ENCODE measurements around the gene CAPN10.

The CAPN10 gene

GRCh38 chr2:240570531-240571313, 15.8 kb upstream of the CAPN10 start:
- no peaks in the 10 kb centered on the region for H3K27me3 ChIP-seq (ENCODE audit: insufficient read depth, low read depth)
- H3K27ac ChIP-seq, result no peak overlapping the region
- no peak overlapping the region for H3K9ac ChIP-seq
- H3K36me3 ChIP-seq (ENCODE audit: insufficient read depth), result no peaks in the 10 kb centered on the region
- H3K4me3 ChIP-seq (IDR thresholded peaks at IDR 0.05; ENCODE audit: insufficient read depth, low read depth, low read length), result no peak overlapping the region
- H3K4me1 ChIP-seq (ENCODE audit: low read depth, poor library complexity, severe bottlenecking), result peaks cover 18% of the 10 kb centered on the region
- TF ChIP-seq CTCF (conservative IDR thresholded peaks at IDR 0.05; ENCODE audit: low read depth, low read length), result no peak
- H3K4me2 ChIP-seq, result no peak overlapping the region; the same call in 1 of the 2 replicates
- peaks cover 28% of the 10 kb centered on the region for H3K79me2 ChIP-seq (ENCODE audit: insufficient read depth, low read depth)
- H2AFZ ChIP-seq (ENCODE audit: low read depth), result no peak overlapping the region
- no peaks in the 10 kb centered on the region for H4K20me1 ChIP-seq (ENCODE audit: insufficient read depth)

- Histone ChIP-seq H3K4me1 (ENCODE audit: low read depth, poor library complexity, severe bottlenecking) (peaks cover 22% of the 10 kb centered on the region), H4K20me1 (ENCODE audit: insufficient read depth) (no peaks in the 10 kb centered on the region), H2AFZ (ENCODE audit: low read depth) (no peak overlapping the region), H3K27me3 (ENCODE audit: insufficient read depth, low read depth) (no peaks in the 10 kb centered on the region), H3K9ac (no peak overlapping the region), H3K36me3 (ENCODE audit: insufficient read depth) (no peaks in the 10 kb centered on the region), H3K27ac (no peak overlapping the region), H3K79me2 (ENCODE audit: insufficient read depth, low read depth) (peaks cover 28% of the 10 kb centered on the region), H3K4me3 (IDR thresholded peaks at IDR 0.05; ENCODE audit: insufficient read depth, low read depth, low read length) (no peak overlapping the region), H3K4me2 (no peak overlapping the region)
- TF ChIP-seq CTCF (conservative IDR thresholded peaks at IDR 0.05; ENCODE audit: low read depth, low read length), result no peak
These were observed 15.1 kb upstream of the CAPN10 start for GRCh38 chr2:240571314-240571973.

- no peak overlapping the region for H3K4me2 ChIP-seq
- no peak overlapping the region for H3K9ac ChIP-seq
- peaks cover 23% of the 10 kb centered on the region for H3K4me1 ChIP-seq (ENCODE audit: low read depth, poor library complexity, severe bottlenecking)
- H3K79me2 ChIP-seq (ENCODE audit: insufficient read depth, low read depth), result peaks cover 24% of the 10 kb centered on the region
- no peak overlapping the region for H3K27ac ChIP-seq
- H3K27me3 ChIP-seq (ENCODE audit: insufficient read depth, low read depth), result no peaks in the 10 kb centered on the region
- no peak overlapping the region for H3K4me3 ChIP-seq (IDR thresholded peaks at IDR 0.05; ENCODE audit: insufficient read depth, low read depth, low read length)
- H2AFZ ChIP-seq (ENCODE audit: low read depth), result no peak overlapping the region
- H4K20me1 ChIP-seq (ENCODE audit: insufficient read depth), result no peaks in the 10 kb centered on the region
- H3K36me3 ChIP-seq (ENCODE audit: insufficient read depth), result no peaks in the 10 kb centered on the region
- no peak for TF ChIP-seq CTCF (conservative IDR thresholded peaks at IDR 0.05; ENCODE audit: low read depth, low read length)
These were observed 14.1 kb upstream of the CAPN10 start for GRCh38 chr2:240572141-240573031.

- no peaks in the 10 kb centered on the region for H4K20me1 ChIP-seq (ENCODE audit: insufficient read depth)
- H3K4me3 ChIP-seq (IDR thresholded peaks at IDR 0.05; ENCODE audit: insufficient read depth, low read depth, low read length), result no peak overlapping the region
- H3K79me2 ChIP-seq (ENCODE audit: insufficient read depth, low read depth), result peaks cover 23% of the 10 kb centered on the region
- no peaks in the 10 kb centered on the region for H3K27me3 ChIP-seq (ENCODE audit: insufficient read depth, low read depth)
- H2AFZ ChIP-seq (ENCODE audit: low read depth), result no peak overlapping the region
- no peak for TF ChIP-seq CTCF (conservative IDR thresholded peaks at IDR 0.05; ENCODE audit: low read depth, low read length)
- no peak overlapping the region for H3K4me2 ChIP-seq
- no peak overlapping the region for H3K27ac ChIP-seq
- H3K36me3 ChIP-seq (ENCODE audit: insufficient read depth), result no peaks in the 10 kb centered on the region
- H3K4me1 ChIP-seq (ENCODE audit: low read depth, poor library complexity, severe bottlenecking), result peaks cover 28% of the 10 kb centered on the region
- H3K9ac ChIP-seq, result no peak overlapping the region
These were observed 13.4 kb upstream of the CAPN10 start for GRCh38 chr2:240573071-240573515.

All from KMS-11 (cell line).